Stimulated activated naive CD8-positive, alpha-beta T cell treated with anti-CD3 and anti-CD28 coated beads, Interleukin-15, amount 100 ng/mL, for 72 hours (primary cell): ENCODE data around the gene HMOX1.
"Not testable (repeated sequence)": the region's sequence is repeated elsewhere in the genome, so short reads cannot be mapped to it uniquely, and the experiment has no call there.

ENCODE experiments used
- ATAC-seq: fragments of 150-1000 bp; cut with Tn5 transposase; 2 replicates; pipeline ENCODE4 v1.10.0; 2021; ENCODE audit warnings: mild to moderate bottlenecking, moderate library complexity
- DNase-seq, 2 donors: peaks; one replicate each; pipeline ENCODE4 v3.0.0; 2021 to 2022
- H3K27ac Mint-ChIP-seq, 2 donors: one replicate each; pipeline ENCODE4 v1.8.0; 2022; ENCODE audit warnings: mild to moderate bottlenecking in 2 of 2, mixed read lengths in 2 of 2, moderate library complexity in 2 of 2
- H3K27me3 Mint-ChIP-seq: one replicate; pipeline ENCODE4 v1.8.0; 2022; ENCODE audit warnings: mixed read lengths
- H3K4me1 Mint-ChIP-seq: one replicate; pipeline ENCODE4 v1.8.0; 2022; ENCODE audit warnings: mild to moderate bottlenecking, mixed read lengths
- H3K4me3 Mint-ChIP-seq, 2 donors: one replicate each; pipeline ENCODE4 v1.8.0; 2022; ENCODE audit warnings: mild to moderate bottlenecking in 2 of 2, mixed read lengths in 2 of 2, moderate library complexity in 1 of 2
- H3K9me3 Mint-ChIP-seq, 2 donors: one replicate each; pipeline ENCODE4 v1.8.0; 2022; ENCODE audit warnings: mixed read lengths in 2 of 2

Gene HMOX1

GRCh38 chr22:35425546-35425945 is 44.6 kb downstream of the HMOX1 start:
- DNase-seq (no peak), ATAC-seq (no peak)
- Mint-ChIP-seq H3K27me3 (no peaks in the 10 kb centered on the region), H3K9me3 (no peaks in the 10 kb centered on the region), H3K4me3 (no peak overlapping the region), H3K4me1 (peaks cover 21% of the 10 kb centered on the region), H3K27ac (no peak overlapping the region)

- ATAC-seq: peak; percentile 24
- peaks cover 21% of the 10 kb centered on the region for H3K4me1 Mint-ChIP-seq
- no peak for DNase-seq
- H3K4me3 Mint-ChIP-seq: no peak overlapping the region
- H3K27me3 Mint-ChIP-seq: no peaks in the 10 kb centered on the region
- no peaks in the 10 kb centered on the region for H3K9me3 Mint-ChIP-seq
- peak overlapping the region; percentile 69 to 81 for H3K27ac Mint-ChIP-seq
These were observed 45.3 kb downstream of the HMOX1 start for GRCh38 chr22:35425971-35426800.

GRCh38 chr22:35426801-35427140 is 45.9 kb downstream of the HMOX1 start:
- DNase-seq (no peak), ATAC-seq (no peak)
- H3K4me3 Mint-ChIP-seq: no peak overlapping the region
- no peaks in the 10 kb centered on the region for H3K27me3 Mint-ChIP-seq
- H3K9me3 Mint-ChIP-seq: peaks cover 0 to under 1% of the 10 kb centered on the region in 2 donors
- peak overlapping the region; percentile 53 to 81 for H3K27ac Mint-ChIP-seq
- H3K4me1 Mint-ChIP-seq: peaks cover 20% of the 10 kb centered on the region

- no peak overlapping the region for H3K4me3 Mint-ChIP-seq
- ATAC-seq (peak; percentile 70), DNase-seq (peak; percentile 54 to 57)
- H3K27me3 Mint-ChIP-seq: no peaks in the 10 kb centered on the region
- peaks cover 0 to 8% of the 10 kb centered on the region in 2 donors for H3K9me3 Mint-ChIP-seq
- H3K4me1 Mint-ChIP-seq: peaks cover 6% of the 10 kb centered on the region
- no peak overlapping the region for H3K27ac Mint-ChIP-seq
These were observed 50.0 kb downstream of the HMOX1 start for GRCh38 chr22:35430897-35431322.

GRCh38 chr22:35431483-35432227 is 50.8 kb downstream of the HMOX1 start:
- ATAC-seq: no peak
- Mint-ChIP-seq H3K27ac (peak overlapping the region in 1 of 2 donors; percentile 27), H3K4me1 (peaks cover 6% of the 10 kb centered on the region), H3K4me3 (no peak overlapping the region), H3K27me3 (no peaks in the 10 kb centered on the region), H3K9me3 (peaks cover 0 to 8% of the 10 kb centered on the region in 2 donors)
- DNase-seq: no peak

GRCh38 chr22:35432228-35432905 is 51.5 kb downstream of the HMOX1 start:
- Mint-ChIP-seq H3K27me3 (no peaks in the 10 kb centered on the region), H3K27ac (peak overlapping the region in 1 of 2 donors; percentile 71), H3K4me1 (peaks cover 6% of the 10 kb centered on the region), H3K9me3 (peaks cover 0 to 8% of the 10 kb centered on the region in 2 donors), H3K4me3 (no peak overlapping the region)
- DNase-seq: no peak
- no peak for ATAC-seq

- H3K27ac Mint-ChIP-seq: peak overlapping the region in 1 of 2 donors; percentile 55
These were observed 53.3 kb downstream of the HMOX1 start for GRCh38 chr22:35434061-35434710.

GRCh38 chr22:35435201-35435740 is 54.4 kb downstream of the HMOX1 start:
- H3K9me3 Mint-ChIP-seq: peaks cover 8 to 11% of the 10 kb centered on the region in 2 donors
- no peaks in the 10 kb centered on the region for H3K27me3 Mint-ChIP-seq
- no peaks in the 10 kb centered on the region for H3K4me1 Mint-ChIP-seq
- ATAC-seq (no peak), DNase-seq (no peak)
- H3K27ac Mint-ChIP-seq: no peak overlapping the region
- peak overlapping the region in 1 of 2 donors; percentile 18 for H3K4me3 Mint-ChIP-seq

More at GRCh38 chr22:35434061-35434710, 53.3 kb downstream of the HMOX1 start:
- H3K9me3 Mint-ChIP-seq: peaks cover 8 to 11% of the 10 kb centered on the region in 2 donors
- ATAC-seq: no peak
- H3K27me3 Mint-ChIP-seq: no peaks in the 10 kb centered on the region
- no peak for DNase-seq
- H3K4me3 Mint-ChIP-seq: no peak overlapping the region
- peaks cover 5% of the 10 kb centered on the region for H3K4me1 Mint-ChIP-seq

- peaks cover 8 to 11% of the 10 kb centered on the region in 2 donors for H3K9me3 Mint-ChIP-seq
- peak overlapping the region in 1 of 2 donors; percentile 88 for H3K27ac Mint-ChIP-seq
- ATAC-seq: no peak
- no peak for DNase-seq
- no peak overlapping the region for H3K4me3 Mint-ChIP-seq
- H3K4me1 Mint-ChIP-seq: no peaks in the 10 kb centered on the region
- H3K27me3 Mint-ChIP-seq: no peaks in the 10 kb centered on the region
These were observed 55.5 kb downstream of the HMOX1 start for GRCh38 chr22:35436421-35436820.

GRCh38 chr22:35437049-35437448 is 56.2 kb downstream of the HMOX1 start:
- ATAC-seq (peak; percentile 39), DNase-seq (no peak)
- Mint-ChIP-seq H3K4me3 (no peak overlapping the region), H3K4me1 (no peaks in the 10 kb centered on the region), H3K27ac (peak overlapping the region in 1 of 2 donors; percentile 56), H3K9me3 (peaks cover 5 to 11% of the 10 kb centered on the region in 2 donors), H3K27me3 (no peaks in the 10 kb centered on the region)

- H3K9me3 Mint-ChIP-seq: peaks cover 0 to 11% of the 10 kb centered on the region in 2 donors
- H3K27me3 Mint-ChIP-seq, H3K4me3 Mint-ChIP-seq, ATAC-seq, DNase-seq, H3K27ac Mint-ChIP-seq, H3K4me1 Mint-ChIP-seq: not testable (repeated sequence)
These were observed 57.9 kb downstream of the HMOX1 start for GRCh38 chr22:35438673-35439364.

- Mint-ChIP-seq H3K27ac (no peak overlapping the region), H3K9me3 (peaks cover 0 to 11% of the 10 kb centered on the region in 2 donors), H3K4me1 (no peaks in the 10 kb centered on the region), H3K27me3 (no peaks in the 10 kb centered on the region), H3K4me3 (no peak overlapping the region)
- ATAC-seq (no peak), DNase-seq (no peak)
These were observed 58.4 kb downstream of the HMOX1 start for GRCh38 chr22:35439365-35439717.

- no peak overlapping the region for H3K27ac Mint-ChIP-seq
- no peaks in the 10 kb centered on the region for H3K27me3 Mint-ChIP-seq
- no peaks in the 10 kb centered on the region for H3K4me1 Mint-ChIP-seq
- no peak overlapping the region for H3K4me3 Mint-ChIP-seq
- peaks cover 0 to 11% of the 10 kb centered on the region in 2 donors for H3K9me3 Mint-ChIP-seq
- ATAC-seq (no peak), DNase-seq (no peak)
These were observed 59.2 kb downstream of the HMOX1 start for GRCh38 chr22:35440129-35440528.

- H3K4me3 Mint-ChIP-seq: no peak overlapping the region
- no peak for ATAC-seq
- DNase-seq: no peak
- peak overlapping the region in 1 of 2 donors; percentile 35 for H3K27ac Mint-ChIP-seq
- H3K4me1 Mint-ChIP-seq: no peaks in the 10 kb centered on the region
- no peaks in the 10 kb centered on the region for H3K27me3 Mint-ChIP-seq
- peaks cover 0 to 11% of the 10 kb centered on the region in 2 donors for H3K9me3 Mint-ChIP-seq
These were observed 60.7 kb downstream of the HMOX1 start for GRCh38 chr22:35441489-35442100.
